CD8-positive, alpha-beta memory T cell (primary cell): Measurements from ENCODE around the gene NEK7. TPM values are rescaled to one million over a fixed set of nuclear protein-coding genes. Genes with fewer than 3 reads are reported as not detected.

Source experiments
- CTCF ChIA-PET: fragments of 350-600 bp; sonication (Branson Sonifier 250); formaldehyde crosslinking; loops from one replicate; lab custom pipeline; 2021; ENCODE audit warnings: antibody characterized with exemption; lab: Charles Lee
- POLR2A ChIA-PET: fragments of 350-600 bp; sonication (Branson Sonifier 250); formaldehyde crosslinking; loops from one replicate; lab custom pipeline; 2021; ENCODE audit warnings: antibody characterized with exemption; lab: Charles Lee
- DNase-seq, 5 donors: peaks; one replicate each; pipeline versions ENCODE4 v3.0.0 to v3.0.0-alpha.2; 2020 to 2022; ENCODE audit warnings: mixed read lengths in 1 of 5
- H3K27ac ChIP-seq: one replicate; pipeline ENCODE4 v1.7.0; 2013; ENCODE audit warnings: low read depth, mild to moderate bottlenecking, low read length, moderate library complexity
- H3K27me3 ChIP-seq: 2 replicates; pipeline ENCODE4 v1.7.0; 2013; ENCODE audit warnings: low read length, mild to moderate bottlenecking; ENCODE audit not compliant: insufficient read depth, poor library complexity, severe bottlenecking
- H3K36me3 ChIP-seq: 2 replicates; pipeline ENCODE4 v1.7.0; 2013; ENCODE audit warnings: mild to moderate bottlenecking, low read length, moderate library complexity; ENCODE audit not compliant: insufficient read depth
- H3K4me1 ChIP-seq: 2 replicates; pipeline ENCODE4 v1.7.0; 2013; ENCODE audit warnings: mild to moderate bottlenecking, low read length, moderate library complexity; ENCODE audit not compliant: insufficient read depth
- H3K4me3 ChIP-seq: 2 replicates; pipeline ENCODE4 v1.7.0; 2013; ENCODE audit warnings: mild to moderate bottlenecking, low read length
- H3K9me3 ChIP-seq: 2 replicates; pipeline ENCODE4 v1.7.0; 2013; ENCODE audit warnings: mild to moderate bottlenecking, low read length
- H3K27ac Mint-ChIP-seq, 8 donors: one replicate each; pipeline ENCODE4 v1.8.0; 2020 to 2021; ENCODE audit warnings: mixed read lengths in 8 of 8, mild to moderate bottlenecking in 6 of 8, inconsistent platforms in 3 of 8, moderate library complexity in 3 of 8
- H3K27me3 Mint-ChIP-seq, 2 donors: one replicate each; pipeline ENCODE4 v1.8.0; 2020 to 2021; ENCODE audit warnings: mixed read lengths in 2 of 2, mild to moderate bottlenecking in 1 of 2, moderate library complexity in 1 of 2
- H3K36me3 Mint-ChIP-seq, 3 donors: one replicate each; pipeline ENCODE4 v1.8.0; 2020 to 2021; ENCODE audit warnings: mixed read lengths in 3 of 3, inconsistent platforms in 1 of 3, mild to moderate bottlenecking in 1 of 3
- H3K4me1 Mint-ChIP-seq, 3 donors: one replicate each; pipeline ENCODE4 v1.8.0; 2020 to 2021; ENCODE audit warnings: mixed read lengths in 3 of 3, inconsistent platforms in 1 of 3, mild to moderate bottlenecking in 1 of 3
- H3K4me3 Mint-ChIP-seq, 7 donors: one replicate each; pipeline ENCODE4 v1.8.0; 2020 to 2021; ENCODE audit warnings: mixed read lengths in 7 of 7, mild to moderate bottlenecking in 6 of 7, moderate library complexity in 4 of 7, inconsistent platforms in 2 of 7
- H3K9me3 Mint-ChIP-seq, 5 donors: one replicate each; pipeline ENCODE4 v1.8.0; 2020 to 2022; ENCODE audit warnings: mixed read lengths in 5 of 5, mild to moderate bottlenecking in 3 of 5, moderate library complexity in 2 of 5, inconsistent platforms in 1 of 5
- polyA plus RNA-seq: library from polyadenylated mRNA; unstranded; fragments of 300-500 nt; fragmentation: Illumina TruSeq; gene quantifications from one replicate; pipeline ENCODE4 v1.2.3, GENCODE V29; 2021
- total RNA-seq, 2 experiments: library from RNA; stranded (reverse); gene quantifications; one replicate each; pipeline ENCODE4 v1.2.3, GENCODE V29; 2021

NEK7 gene
- total and polyA plus RNA-seq, 3 experiments from 2014 or later, result 64.7 to 80.8 (median 68.6) TPM

GRCh38 chr1:198281911-198282310, 125.1 kb downstream of the NEK7 start:
- Histone ChIP-seq H3K9me3 (no peaks in the 10 kb centered on the region), H3K4me3 (no peak overlapping the region), H3K36me3 (peaks cover 3% of the 10 kb centered on the region), H3K27ac (no peak overlapping the region), H3K4me1 (no peaks in the 10 kb centered on the region), H3K27me3 (no peaks in the 10 kb centered on the region)
- Mint-ChIP-seq H3K4me1 (peaks cover 38 to 46% (median 41%) of the 10 kb centered on the region in 3 donors), H3K27me3 (no peaks in the 10 kb centered on the region), H3K4me3 (no peak overlapping the region), H3K36me3 (peaks cover 0 to 49% (median 16%) of the 10 kb centered on the region in 3 donors), H3K27ac (peak overlapping the region in 3 of 8 donors; percentile 2 to 70 (median 6)), H3K9me3 (no peaks in the 10 kb centered on the region)
- ChIA-PET CTCF (no interaction called here), POLR2A (no interaction called here)
- DNase-seq, result no peak

- CTCF ChIA-PET, result interaction anchor here (1.1 kb wide), 1 partner anchor 9 kb away, joined by 3 read pairs; no protein-coding TSS in a partner anchor
Measured at GRCh38 chr1:198283222-198283621, 126.4 kb downstream of the NEK7 start.

GRCh38 chr1:198287916-198288315, 131.1 kb downstream of the NEK7 start:
- no peaks in the 10 kb centered on the region for H3K9me3 ChIP-seq
- H3K4me1 ChIP-seq, result no peaks in the 10 kb centered on the region
- no peak overlapping the region for H3K27ac ChIP-seq
- Mint-ChIP-seq H3K4me1 (peaks cover 43 to 62% (median 57%) of the 10 kb centered on the region in 3 donors), H3K9me3 (no peaks in the 10 kb centered on the region), H3K4me3 (no peak overlapping the region), H3K27ac (peak overlapping the region in 5 of 8 donors; percentile 4 to 68 (median 18)), H3K27me3 (no peaks in the 10 kb centered on the region), H3K36me3 (peaks cover 0 to 58% (median 9%) of the 10 kb centered on the region in 3 donors)
- POLR2A ChIA-PET, result no interaction called here
- H3K27me3 ChIP-seq, result no peaks in the 10 kb centered on the region
- no peaks in the 10 kb centered on the region for H3K36me3 ChIP-seq
- H3K4me3 ChIP-seq, result no peak overlapping the region
- DNase-seq, result no peak
- CTCF ChIA-PET, result no interaction called here

More at GRCh38 chr1:198283222-198283621, 126.4 kb downstream of the NEK7 start:
- Mint-ChIP-seq H3K36me3 (peaks cover 0 to 56% (median 16%) of the 10 kb centered on the region in 3 donors), H3K27ac (peak overlapping the region in 6 of 8 donors; percentile 2 to 87 (median 38)), H3K4me3 (peak overlapping the region in 4 of 7 donors; percentile 10 to 57 (median 34)), H3K9me3 (no peaks in the 10 kb centered on the region), H3K27me3 (no peaks in the 10 kb centered on the region), H3K4me1 (peaks cover 44 to 55% (median 53%) of the 10 kb centered on the region in 3 donors)
- DNase-seq, result no peak
- H3K27me3 ChIP-seq, result no peaks in the 10 kb centered on the region
- POLR2A ChIA-PET, result no interaction called here
- H3K4me1 ChIP-seq, result no peaks in the 10 kb centered on the region
- H3K9me3 ChIP-seq, result no peaks in the 10 kb centered on the region
- no peak overlapping the region for H3K27ac ChIP-seq
- no peak overlapping the region for H3K4me3 ChIP-seq
- H3K36me3 ChIP-seq, result peaks cover 3% of the 10 kb centered on the region

GRCh38 chr1:198290089-198290683, 133.4 kb downstream of the NEK7 start:
- no peaks in the 10 kb centered on the region for H3K27me3 Mint-ChIP-seq
- Histone ChIP-seq H3K27ac (no peak overlapping the region), H3K4me3 (no peak overlapping the region), H3K36me3 (peaks cover 2% of the 10 kb centered on the region), H3K4me1 (no peaks in the 10 kb centered on the region), H3K27me3 (no peaks in the 10 kb centered on the region), H3K9me3 (no peaks in the 10 kb centered on the region)
- H3K27ac Mint-ChIP-seq, result peak overlapping the region in 3 of 8 donors; percentile 27 to 61 (median 47)
- POLR2A ChIA-PET, result interaction anchor here (0.6 kb wide), 1 partner anchor 54 kb away, joined by 3 read pairs; no protein-coding TSS in a partner anchor
- peaks cover 34 to 49% (median 48%) of the 10 kb centered on the region in 3 donors for H3K4me1 Mint-ChIP-seq
- CTCF ChIA-PET, result interaction anchor here (0.8 to 1.4 kb wide), 2 partner anchors 134 to 135 kb away, joined by 3 to 4 read pairs; partner anchors contain the start of gene NEK7
- peaks cover 0 to 58% (median 10%) of the 10 kb centered on the region in 3 donors for H3K36me3 Mint-ChIP-seq
- no peaks in the 10 kb centered on the region for H3K9me3 Mint-ChIP-seq
- H3K4me3 Mint-ChIP-seq, result no peak overlapping the region
- DNase-seq, result no peak

GRCh38 chr1:198291036-198291435, 134.2 kb downstream of the NEK7 start:
- ChIA-PET POLR2A (no interaction called here), CTCF (interaction anchor here (0.8 kb wide), 1 partner anchor 135 kb away, joined by 3 read pairs; no protein-coding TSS in a partner anchor)
- H3K27me3 ChIP-seq, result no peaks in the 10 kb centered on the region
- H3K36me3 ChIP-seq, result peaks cover 5% of the 10 kb centered on the region
- peaks cover 0 to 60% (median 16%) of the 10 kb centered on the region in 3 donors for H3K36me3 Mint-ChIP-seq
- peaks cover 40 to 50% (median 46%) of the 10 kb centered on the region in 3 donors for H3K4me1 Mint-ChIP-seq
- H3K9me3 Mint-ChIP-seq, result no peaks in the 10 kb centered on the region
- H3K27me3 Mint-ChIP-seq, result no peaks in the 10 kb centered on the region
- H3K4me1 ChIP-seq, result no peaks in the 10 kb centered on the region
- no peak for DNase-seq
- no peak overlapping the region for H3K27ac ChIP-seq
- no peak overlapping the region for H3K4me3 ChIP-seq
- no peak overlapping the region for H3K4me3 Mint-ChIP-seq
- H3K27ac Mint-ChIP-seq, result peak overlapping the region in 5 of 8 donors; percentile 15 to 47 (median 24)
- no peaks in the 10 kb centered on the region for H3K9me3 ChIP-seq

- no peaks in the 10 kb centered on the region for H3K9me3 ChIP-seq
- H3K4me1 ChIP-seq, result no peaks in the 10 kb centered on the region
- H3K4me3 ChIP-seq, result no peak overlapping the region
- no peak overlapping the region for H3K4me3 Mint-ChIP-seq
- DNase-seq, result no peak
- CTCF ChIA-PET, result interaction anchor here (0.5 kb wide), 1 partner anchor 136 kb away, joined by 3 read pairs; no protein-coding TSS in a partner anchor
- POLR2A ChIA-PET, result no interaction called here
- H3K36me3 Mint-ChIP-seq, result peaks cover 0 to 59% (median 13%) of the 10 kb centered on the region in 3 donors
- no peak overlapping the region for H3K27ac ChIP-seq
- peaks cover 35 to 52% (median 40%) of the 10 kb centered on the region in 3 donors for H3K4me1 Mint-ChIP-seq
- H3K27ac Mint-ChIP-seq, result no peak overlapping the region
- peaks cover 5% of the 10 kb centered on the region for H3K36me3 ChIP-seq
- H3K27me3 Mint-ChIP-seq, result no peaks in the 10 kb centered on the region
- H3K9me3 Mint-ChIP-seq, result no peaks in the 10 kb centered on the region
- no peaks in the 10 kb centered on the region for H3K27me3 ChIP-seq
Measured at GRCh38 chr1:198291924-198292323, 135.1 kb downstream of the NEK7 start.

- Mint-ChIP-seq H3K27ac (no peak overlapping the region), H3K36me3 (peaks cover 8 to 66% (median 23%) of the 10 kb centered on the region in 3 donors), H3K4me1 (peaks cover 28 to 35% (median 29%) of the 10 kb centered on the region in 3 donors), H3K4me3 (no peak overlapping the region), H3K9me3 (no peaks in the 10 kb centered on the region), H3K27me3 (no peaks in the 10 kb centered on the region)
- no peak for DNase-seq
- peaks cover 11% of the 10 kb centered on the region for H3K36me3 ChIP-seq
- H3K9me3 ChIP-seq, result no peaks in the 10 kb centered on the region
- ChIA-PET POLR2A (no interaction called here), CTCF (no interaction called here)
- no peaks in the 10 kb centered on the region for H3K4me1 ChIP-seq
- no peaks in the 10 kb centered on the region for H3K27me3 ChIP-seq
- no peak overlapping the region for H3K4me3 ChIP-seq
- no peak overlapping the region for H3K27ac ChIP-seq
Measured at GRCh38 chr1:198295225-198295624, 138.4 kb downstream of the NEK7 start.

GRCh38 chr1:198295971-198296370, 139.2 kb downstream of the NEK7 start:
- Mint-ChIP-seq H3K4me3 (no peak overlapping the region), H3K9me3 (no peaks in the 10 kb centered on the region), H3K27me3 (no peaks in the 10 kb centered on the region), H3K4me1 (peaks cover 30 to 36% (median 31%) of the 10 kb centered on the region in 3 donors), H3K36me3 (peaks cover 14 to 69% (median 27%) of the 10 kb centered on the region in 3 donors), H3K27ac (no peak overlapping the region)
- DNase-seq, result no peak
- Histone ChIP-seq H3K36me3 (peaks cover 14% of the 10 kb centered on the region), H3K9me3 (no peaks in the 10 kb centered on the region), H3K4me1 (no peaks in the 10 kb centered on the region), H3K27ac (no peak overlapping the region), H3K4me3 (no peak overlapping the region), H3K27me3 (no peaks in the 10 kb centered on the region)
- CTCF ChIA-PET, result no interaction called here
- POLR2A ChIA-PET, result no interaction called here
